MM.1S (cell line): ENCODE data around the gene PCGF1.

Experiments used
- CTCF ChIP-seq: fragments of 300-600 bp; sonication (generic); IDR thresholded peaks from 2 replicates; pipeline ENCODE4 v1.5.1; 2016; ENCODE audit warnings: antibody characterized with exemption, low read length, mixed read lengths
- EZH2 ChIP-seq: fragments of 300-600 bp; sonication (generic); optimal IDR thresholded peaks from 2 replicates; pipeline ENCODE3; 2017; ENCODE audit warnings: low read depth, mild to moderate bottlenecking, antibody characterized with exemption, low read length, mixed read lengths

GRCh38 chr2:74481961-74482800, 25.3 kb downstream of the PCGF1 start:
- TF ChIP-seq CTCF (no peak), EZH2 (no peak)
